Measurements from ENCODE around the gene UNKL.

DNA sequence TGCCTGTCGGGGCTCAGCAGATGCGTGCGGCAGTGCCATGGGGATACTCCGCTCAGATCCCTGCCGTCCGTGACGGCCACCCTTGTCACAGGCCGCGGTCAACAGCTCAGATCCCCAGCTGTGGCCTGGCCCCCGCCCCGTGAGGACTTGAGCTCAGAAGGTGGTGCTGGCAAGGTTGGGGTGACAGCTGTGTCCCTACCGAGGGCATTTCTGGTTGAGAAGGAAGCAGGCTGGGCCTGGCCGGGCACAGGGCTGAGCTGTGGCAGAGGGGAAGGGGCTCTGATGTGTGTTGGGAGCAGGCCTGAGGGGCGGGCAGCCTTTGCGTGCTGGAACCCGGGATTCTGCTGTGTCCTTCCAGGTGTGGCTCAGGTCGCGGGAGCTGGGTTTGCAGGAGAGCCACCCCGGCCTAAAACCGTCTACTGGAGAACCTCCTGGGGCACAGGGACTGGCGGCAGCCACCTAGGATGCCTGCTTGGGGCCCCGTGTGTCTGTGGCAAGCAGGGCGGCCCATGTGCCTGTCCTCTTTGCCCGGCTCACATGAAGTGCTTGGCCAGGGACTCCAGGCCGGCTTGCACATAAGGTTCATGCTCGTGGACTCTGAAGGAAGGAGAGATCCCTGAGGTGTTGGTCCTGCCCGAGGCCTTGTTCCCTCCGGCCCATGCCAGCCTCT is 100.0 kb downstream of the UNKL start:
- no peak for TF ChIP-seq CTCF (IDR thresholded peaks at IDR 0.05)
- TF ChIP-seq ZFX (IDR thresholded peaks at IDR 0.05; ENCODE audit: borderline replicate concordance), result no peak

All from 22Rv1 (cell line).